Measurements from ENCODE around the gene METTL9.
A peak's percentile ranks its signal among the peaks of the same experiment; 100 is the strongest.

METTL9 gene

DNA sequence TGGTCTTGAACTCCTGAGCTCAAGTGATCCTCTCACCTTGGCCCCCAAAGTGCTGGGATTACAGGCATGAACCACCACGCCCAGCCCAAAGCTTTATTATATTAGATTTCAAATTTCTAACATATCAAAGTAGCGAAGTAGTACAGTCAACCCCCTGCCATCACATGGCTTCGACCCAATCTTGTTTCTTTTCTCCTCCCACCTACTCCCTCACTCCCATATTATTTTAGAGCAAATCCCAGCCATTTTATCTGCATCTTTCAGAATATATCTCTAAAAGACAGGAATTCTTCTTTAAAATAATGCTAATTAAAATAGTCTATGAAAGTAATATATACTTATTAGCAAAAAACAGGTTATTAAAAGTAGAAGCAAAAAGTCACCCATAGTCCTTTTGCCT, 52.1 kb downstream of the METTL9 start:
- no peak for TF ChIP-seq ZFX (IDR thresholded peaks at IDR 0.05)

DNA sequence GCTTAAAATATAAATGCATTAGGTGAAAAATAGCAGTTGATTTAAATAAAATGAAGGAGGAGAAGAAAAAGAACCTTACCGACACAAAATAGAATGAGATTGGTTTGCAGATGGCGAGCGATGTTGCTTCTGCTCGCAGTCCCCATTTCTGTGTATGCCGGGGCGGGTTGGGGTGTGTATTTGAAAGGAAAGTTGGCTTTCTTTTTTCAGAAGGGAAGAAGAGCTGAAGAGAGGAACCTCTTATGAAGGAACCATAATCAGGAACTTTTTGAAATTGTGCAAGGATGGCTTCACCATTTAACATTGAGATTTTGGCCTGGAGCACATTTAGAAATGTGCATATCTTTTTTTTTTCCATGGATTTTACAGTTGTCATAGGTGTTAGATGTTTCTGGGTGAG, 53.1 kb downstream of the METTL9 start, which contains the start of gene IGSF6:
IGSF6 (minus strand) TSS at position 156 of the 400 bp plus-strand sequence; CDS start at position 146, 10 bp downstream.
- H3K27ac ChIP-seq: no peak within 1 kb of the TSS
- no peak for TF ChIP-seq ZFX (IDR thresholded peaks at IDR 0.05)
- TF ChIP-seq, protein P1, sequence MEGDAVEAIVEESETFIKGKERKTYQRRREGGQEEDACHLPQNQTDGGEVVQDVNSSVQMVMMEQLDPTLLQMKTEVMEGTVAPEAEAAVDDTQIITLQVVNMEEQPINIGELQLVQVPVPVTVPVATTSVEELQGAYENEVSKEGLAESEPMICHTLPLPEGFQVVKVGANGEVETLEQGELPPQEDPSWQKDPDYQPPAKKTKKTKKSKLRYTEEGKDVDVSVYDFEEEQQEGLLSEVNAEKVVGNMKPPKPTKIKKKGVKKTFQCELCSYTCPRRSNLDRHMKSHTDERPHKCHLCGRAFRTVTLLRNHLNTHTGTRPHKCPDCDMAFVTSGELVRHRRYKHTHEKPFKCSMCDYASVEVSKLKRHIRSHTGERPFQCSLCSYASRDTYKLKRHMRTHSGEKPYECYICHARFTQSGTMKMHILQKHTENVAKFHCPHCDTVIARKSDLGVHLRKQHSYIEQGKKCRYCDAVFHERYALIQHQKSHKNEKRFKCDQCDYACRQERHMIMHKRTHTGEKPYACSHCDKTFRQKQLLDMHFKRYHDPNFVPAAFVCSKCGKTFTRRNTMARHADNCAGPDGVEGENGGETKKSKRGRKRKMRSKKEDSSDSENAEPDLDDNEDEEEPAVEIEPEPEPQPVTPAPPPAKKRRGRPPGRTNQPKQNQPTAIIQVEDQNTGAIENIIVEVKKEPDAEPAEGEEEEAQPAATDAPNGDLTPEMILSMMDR (conservative IDR thresholded peaks at IDR 0.05): no peak

More for the DNA sequence above, 52.1 kb downstream of the METTL9 start:
- H3K27ac ChIP-seq: no peak overlapping the region

DNA sequence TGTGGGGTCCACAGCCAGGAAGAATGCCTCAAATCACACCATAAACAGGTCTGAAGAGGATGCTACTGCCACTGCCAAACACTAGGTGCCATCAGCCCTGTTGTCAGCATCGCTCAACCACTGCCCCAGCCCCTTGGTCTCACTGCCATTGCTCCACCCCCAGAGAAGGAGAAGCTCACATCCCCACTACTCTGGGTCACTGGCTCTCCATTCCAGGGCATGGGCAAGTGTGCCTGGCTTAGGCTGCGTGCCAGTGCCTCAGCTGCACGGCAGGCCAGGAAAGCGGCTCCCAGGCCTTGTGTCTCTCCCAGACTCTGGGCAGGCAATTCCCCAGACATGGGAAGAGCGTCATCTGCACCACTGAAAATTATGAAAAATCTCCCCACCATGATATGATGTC, 54.2 kb downstream of the METTL9 start:
- no peak overlapping the region for H3K27ac ChIP-seq
- no peak for TF ChIP-seq ZFX (IDR thresholded peaks at IDR 0.05)

DNA sequence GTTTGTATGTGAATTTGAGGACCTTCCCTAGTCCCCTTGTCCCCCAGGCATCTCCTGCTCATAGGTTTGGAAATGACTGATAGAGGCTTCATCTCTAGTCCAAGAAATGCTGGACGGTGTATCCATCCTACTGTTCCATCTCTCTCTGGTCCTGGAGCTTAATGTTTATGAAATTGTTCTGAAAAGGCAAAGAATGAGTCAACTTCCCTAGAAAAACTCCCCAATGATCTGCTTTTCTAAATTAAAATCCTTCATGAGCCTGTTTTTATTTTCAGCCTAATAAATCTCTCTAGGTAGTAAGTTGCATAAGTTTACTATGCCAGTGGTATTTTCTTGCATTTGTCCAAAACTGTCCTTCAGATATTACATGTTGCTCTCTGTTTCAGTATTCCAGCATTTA, 55.1 kb downstream of the METTL9 start:
- no peak overlapping the region for H3K27ac ChIP-seq
- TF ChIP-seq ZFX (IDR thresholded peaks at IDR 0.05): no peak
- TF ChIP-seq, protein P1 (conservative IDR thresholded peaks at IDR 0.05): no peak

DNA sequence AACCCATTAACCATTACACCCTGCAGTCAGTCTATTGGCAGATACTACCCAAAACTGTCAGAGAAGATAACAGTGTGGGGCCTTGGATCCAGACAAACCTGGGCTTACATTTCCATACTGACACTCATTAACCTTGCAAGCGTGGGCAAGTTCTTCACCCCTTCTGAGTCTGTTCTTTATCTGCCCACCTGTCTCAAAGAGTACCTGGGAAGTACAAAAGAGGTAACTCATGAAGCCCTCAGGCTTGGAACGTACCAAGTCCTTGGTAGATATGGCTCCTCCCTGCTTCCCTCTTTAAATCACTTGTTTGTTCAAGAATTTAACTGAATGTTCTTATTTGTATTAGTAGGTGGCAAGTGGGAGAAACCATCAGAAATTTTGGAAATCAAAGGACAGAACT, 55.5 kb downstream of the METTL9 start:
- TF ChIP-seq, protein P1 (conservative IDR thresholded peaks at IDR 0.05): no peak
- TF ChIP-seq ZFX (IDR thresholded peaks at IDR 0.05): no peak
- H3K27ac ChIP-seq: no peak overlapping the region

DNA sequence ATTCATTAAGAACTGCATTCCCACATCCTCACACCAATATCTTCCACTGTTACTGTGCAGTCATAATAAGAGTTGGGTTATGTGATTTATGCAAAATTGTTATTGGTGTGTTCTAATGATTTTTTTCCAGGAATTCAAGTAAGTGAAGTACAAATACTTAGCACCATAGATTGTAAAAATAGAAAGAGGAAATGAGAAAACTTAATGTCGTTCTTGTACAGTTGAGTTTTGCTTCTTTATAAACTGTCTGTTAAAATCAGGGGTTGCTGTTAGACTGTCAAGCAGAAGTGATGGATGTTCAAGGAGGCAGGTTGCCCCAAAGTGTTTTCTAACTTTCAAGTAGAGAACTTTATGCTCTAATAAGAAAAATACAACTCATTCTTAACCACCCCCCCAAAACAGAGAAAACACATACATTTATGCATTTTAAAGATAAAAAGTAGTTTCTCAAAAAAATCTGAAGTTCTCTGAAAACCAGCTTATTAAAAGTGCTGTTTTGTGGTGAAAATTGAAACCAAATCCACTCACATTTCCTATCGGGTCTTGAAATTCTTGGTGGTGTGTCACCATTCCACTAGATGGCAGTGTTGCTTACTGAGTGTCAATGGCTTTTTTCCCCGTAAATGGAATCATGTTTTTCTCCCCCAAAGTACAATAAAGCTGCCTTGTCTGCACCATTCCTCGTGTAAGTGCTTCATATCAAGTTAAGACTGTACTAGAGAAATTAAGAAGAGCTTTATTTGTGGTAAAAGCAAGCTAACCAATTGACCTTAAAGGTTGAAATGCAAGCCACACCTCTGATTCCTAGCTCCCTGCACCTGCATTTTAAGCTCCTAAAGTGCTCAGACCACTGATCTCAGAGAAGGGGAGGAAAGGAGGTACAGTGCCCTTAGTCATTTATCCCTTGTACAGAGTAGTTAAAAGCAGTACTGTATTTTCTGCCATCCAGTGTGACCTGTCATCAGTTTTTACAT, 57.7 kb downstream of the METTL9 start:
- TF ChIP-seq, protein P1 (conservative IDR thresholded peaks at IDR 0.05): peak; percentile 91
- TF ChIP-seq ZFX (IDR thresholded peaks at IDR 0.05): no peak
- no peak overlapping the region for H3K27ac ChIP-seq

DNA sequence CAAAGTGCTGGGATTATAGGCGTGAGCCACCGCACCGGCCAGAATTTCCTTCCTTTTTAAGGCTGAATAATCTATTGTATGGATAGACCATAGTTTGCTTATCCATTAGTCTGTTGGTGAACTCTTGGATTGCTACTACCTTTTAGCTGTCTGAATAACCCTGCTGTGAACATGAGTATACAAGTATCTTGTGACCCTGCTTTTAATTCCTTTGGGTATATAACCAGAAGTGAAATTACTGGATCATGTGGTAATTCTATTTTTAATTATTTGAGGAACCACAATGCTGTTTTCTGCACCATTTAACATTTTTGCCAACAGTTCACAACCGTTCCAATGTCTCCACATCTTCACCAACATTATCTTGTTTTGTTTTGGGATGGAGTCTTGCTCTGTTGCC, 59.7 kb downstream of the METTL9 start:
- H3K27ac ChIP-seq: no peak overlapping the region
- no peak for TF ChIP-seq ZFX (IDR thresholded peaks at IDR 0.05)
- TF ChIP-seq, protein P1 (conservative IDR thresholded peaks at IDR 0.05): no peak

DNA sequence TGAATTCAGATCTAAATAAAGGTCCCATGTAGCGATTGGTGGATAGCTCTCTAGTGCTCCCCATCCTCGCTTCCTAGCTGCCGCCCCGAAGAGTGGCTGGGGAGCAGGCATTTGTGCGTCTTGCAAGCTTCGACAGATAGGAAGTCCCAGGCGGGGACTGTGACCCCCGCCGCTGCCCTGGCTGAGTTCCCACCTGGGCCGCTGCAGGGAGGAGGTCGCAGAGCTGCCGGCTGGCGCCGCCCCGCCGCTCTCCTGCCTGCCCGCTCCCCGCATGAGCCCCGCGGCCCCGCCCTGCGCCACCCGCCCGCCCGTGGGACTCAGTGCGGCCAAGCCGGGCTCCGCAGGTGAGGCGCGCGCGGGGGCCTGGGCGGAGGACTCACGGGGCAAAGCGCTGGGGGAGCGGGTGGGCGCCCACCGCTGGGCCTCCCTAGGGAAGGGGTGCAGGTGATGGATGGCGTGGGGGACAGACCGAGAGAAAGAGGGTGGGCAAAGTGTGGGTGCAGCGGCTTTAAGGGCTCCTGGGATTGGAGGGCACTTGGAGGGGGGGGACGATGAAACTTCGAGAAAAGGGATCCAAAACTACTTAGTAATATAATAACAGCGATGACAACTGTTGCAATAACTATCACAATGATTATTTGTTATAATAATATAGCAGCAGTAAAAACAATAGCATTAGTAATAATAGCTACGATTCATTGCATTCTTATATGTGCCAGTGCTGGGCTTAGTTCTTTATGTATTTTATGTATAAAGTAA, 64.7 kb downstream of the METTL9 start, which contains the start of gene OTOA:
OTOA (plus strand) TSS at position 80 of the 759 bp plus-strand sequence. CDS start 14,547 bp downstream, outside the sequence.
- H3K27ac ChIP-seq: no peak within 1 kb of the TSS
- no peak for TF ChIP-seq ZFX (IDR thresholded peaks at IDR 0.05)
- TF ChIP-seq, protein P1 (conservative IDR thresholded peaks at IDR 0.05): no peak
